Calu3 (cell line): ENCODE data around the gene PTPN23. TPM values are rescaled to one million over a fixed set of nuclear protein-coding genes. Genes with fewer than 3 reads are reported as not detected.

Experiments used
- BruUV-seq: library from RNA; stranded (reverse); fragments of 400-500 nt; replicated peaks from 2 replicates; lab custom pipeline; 2021; lab: Mats Ljungman, UMichigan
- CTCF ChIA-PET: fragments of 300-600 bp; sonication (Branson Sonifier 250); formaldehyde crosslinking; loops from one replicate; lab custom pipeline; 2022; ENCODE audit warnings: antibody characterized with exemption; lab: Charles Lee
- DNase-seq: peaks from one replicate; pipeline ENCODE4 v3.0.0; 2022
- H3K27ac Mint-ChIP-seq: one replicate; pipeline ENCODE4 v1.8.0; 2022; ENCODE audit warnings: mixed read lengths; ENCODE audit not compliant: unreplicated experiment
- H3K27me3 Mint-ChIP-seq: one replicate; pipeline ENCODE4 v1.8.0; 2022; ENCODE audit warnings: mixed read lengths; ENCODE audit not compliant: unreplicated experiment
- H3K36me3 Mint-ChIP-seq: one replicate; pipeline ENCODE4 v1.8.0; 2022; ENCODE audit warnings: mild to moderate bottlenecking, moderate library complexity, mixed read lengths; ENCODE audit not compliant: insufficient read depth, unreplicated experiment
- H3K4me1 Mint-ChIP-seq: one replicate; pipeline ENCODE4 v1.8.0; 2022; ENCODE audit warnings: mild to moderate bottlenecking, low read depth, mixed read lengths; ENCODE audit not compliant: unreplicated experiment
- H3K4me3 Mint-ChIP-seq: one replicate; pipeline ENCODE4 v1.8.0; 2022; ENCODE audit warnings: mild to moderate bottlenecking, low read depth, moderate library complexity, mixed read lengths; ENCODE audit not compliant: unreplicated experiment
- H3K9me3 Mint-ChIP-seq: one replicate; pipeline ENCODE4 v1.8.0; 2022; ENCODE audit warnings: low read depth, mixed read lengths; ENCODE audit not compliant: unreplicated experiment
- CTCF ChIP-seq: fragments of 200-600 bp; IDR thresholded peaks from one replicate; pipeline ENCODE4 v1.8.0; 2022; ENCODE audit warnings: antibody characterized with exemption; ENCODE audit not compliant: unreplicated experiment
- intact Hi-C: fragments of 100-400 bp; cut with micrococcal nuclease; formaldehyde crosslinking; loops from one replicate; pipeline ENCODE4 v1.10.0; 2022; ENCODE audit not compliant: unreplicated experiment
- total RNA-seq: library from RNA; stranded (reverse); gene quantifications from 2 replicates; pipeline ENCODE4 v1.2.3, GENCODE V29; 2022

PTPN23 gene
- total RNA-seq, 1 experiment from 2014 or later = 57.6 TPM

GRCh38 chr3:47404431-47404876 lies 23.6 kb downstream of the PTPN23 start:
- no TSS peak for BruUV-seq
- no peak overlapping the region for H3K27ac Mint-ChIP-seq
- no peak overlapping the region for H3K4me3 Mint-ChIP-seq
- no peak for TF ChIP-seq CTCF
- DNase-seq = no peak
- intact Hi-C loops = no loop called here
- peaks cover 35% of the 10 kb centered on the region for H3K36me3 Mint-ChIP-seq
- H3K27me3 Mint-ChIP-seq = no peaks in the 10 kb centered on the region
- H3K4me1 Mint-ChIP-seq = no peaks in the 10 kb centered on the region
- H3K9me3 Mint-ChIP-seq = no peaks in the 10 kb centered on the region
- CTCF ChIA-PET = interaction anchor here (0.8 kb wide), 1 partner anchor 18 kb away, joined by 3 read pairs; no protein-coding TSS in a partner anchor

- peaks cover 35% of the 10 kb centered on the region for H3K36me3 Mint-ChIP-seq
- TF ChIP-seq CTCF = no peak
- no peaks in the 10 kb centered on the region for H3K27me3 Mint-ChIP-seq
- no peak overlapping the region for H3K27ac Mint-ChIP-seq
- no peaks in the 10 kb centered on the region for H3K4me1 Mint-ChIP-seq
- CTCF ChIA-PET = interaction anchor here (0.8 kb wide), 1 partner anchor 17 kb away, joined by 3 read pairs; no protein-coding TSS in a partner anchor
- no peaks in the 10 kb centered on the region for H3K9me3 Mint-ChIP-seq
- no TSS peak for BruUV-seq
- intact Hi-C loops = no loop called here
- no peak for DNase-seq
- no peak overlapping the region for H3K4me3 Mint-ChIP-seq
These were observed 24.4 kb downstream of the PTPN23 start for GRCh38 chr3:47404955-47405790.

- Mint-ChIP-seq H3K27ac (no peak overlapping the region), H3K36me3 (peaks cover 35% of the 10 kb centered on the region), H3K9me3 (no peaks in the 10 kb centered on the region), H3K4me3 (no peak overlapping the region), H3K27me3 (no peaks in the 10 kb centered on the region), H3K4me1 (no peaks in the 10 kb centered on the region)
- no peak for DNase-seq
- no peak for TF ChIP-seq CTCF
- no TSS peak for BruUV-seq
- CTCF ChIA-PET = no interaction called here
- intact Hi-C loops = no loop called here
These were observed 25.3 kb downstream of the PTPN23 start for GRCh38 chr3:47405820-47406761.

- intact Hi-C loops = no loop called here
- BruUV-seq = no TSS peak
These were observed 25.9 kb downstream of the PTPN23 start for GRCh38 chr3:47406762-47407149.

More at GRCh38 chr3:47406762-47407149, 25.9 kb downstream of the PTPN23 start:
- Mint-ChIP-seq H3K27ac (no peak overlapping the region), H3K36me3 (peaks cover 35% of the 10 kb centered on the region), H3K4me3 (no peak overlapping the region), H3K27me3 (no peaks in the 10 kb centered on the region), H3K9me3 (no peaks in the 10 kb centered on the region), H3K4me1 (no peaks in the 10 kb centered on the region)
- TF ChIP-seq CTCF = no peak
- CTCF ChIA-PET = no interaction called here
- DNase-seq = no peak
